Measurements from ENCODE around the gene DNAH11.
"Not testable (repeated sequence)": the region's sequence is repeated elsewhere in the genome, so short reads cannot be mapped to it uniquely, and the experiment has no call there.

Gene DNAH11

DNA sequence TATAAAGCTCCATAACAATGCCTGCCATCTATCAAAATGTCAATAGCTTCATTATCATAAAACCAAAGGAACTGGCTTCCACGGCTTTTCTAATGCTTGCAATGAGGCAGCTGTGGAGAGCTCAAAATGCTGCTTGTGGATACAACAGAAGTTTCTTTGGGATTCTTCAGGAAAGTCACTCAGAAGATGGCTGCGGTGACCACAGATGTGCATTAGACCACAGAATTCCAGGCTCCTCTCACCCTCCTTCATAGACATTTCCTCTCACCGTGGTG, 325.7 kb downstream of the DNAH11 start:
- DNase-seq (ENCODE audit: low spot score) = no peak
- in situ Hi-C loops (cut with MboI; ENCODE audit: low pct_unique_long_range_greater_than_20kb, low sequenced_read_pairs, unreplicated experiment) = no loop called here
- no peak for TF ChIP-seq CTCF (IDR thresholded peaks at IDR 0.05; ENCODE audit: extremely low read depth, insufficient read depth, missing control alignments)

GRCh38 chr7:21869785-21870402, 327.1 kb downstream of the DNAH11 start:
- no peak for DNase-seq (ENCODE audit: low spot score)
- TF ChIP-seq CTCF (IDR thresholded peaks at IDR 0.05; ENCODE audit: extremely low read depth, insufficient read depth, missing control alignments) = no peak
- in situ Hi-C loops (cut with MboI; ENCODE audit: low pct_unique_long_range_greater_than_20kb, low sequenced_read_pairs, unreplicated experiment) = no loop called here

- in situ Hi-C loops (cut with MboI; ENCODE audit: low pct_unique_long_range_greater_than_20kb, low sequenced_read_pairs, unreplicated experiment) = no loop called here
- no peak for TF ChIP-seq CTCF (IDR thresholded peaks at IDR 0.05; ENCODE audit: extremely low read depth, insufficient read depth, missing control alignments)
- DNase-seq (ENCODE audit: low spot score) = no peak
Measured at GRCh38 chr7:21883069-21883468, 340.2 kb downstream of the DNAH11 start.

DNA sequence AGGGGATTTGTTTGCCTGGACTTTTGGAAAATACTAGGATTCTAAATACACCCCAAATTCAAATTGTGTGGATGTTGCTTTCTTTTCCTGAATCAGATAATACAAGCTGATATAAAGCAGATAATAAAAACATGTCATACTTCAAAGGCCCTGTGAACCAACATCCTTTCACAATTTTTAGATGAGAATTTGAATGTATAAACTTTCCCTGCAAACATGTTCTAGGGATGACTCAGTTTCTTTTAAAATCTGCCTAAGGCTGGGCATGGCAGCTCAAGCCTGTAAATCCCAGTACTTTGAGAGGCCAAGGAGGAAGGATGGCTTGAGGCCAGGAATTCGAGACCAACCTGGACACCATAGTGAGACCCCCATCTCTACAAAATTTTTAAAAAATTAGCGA, 340.7 kb downstream of the DNAH11 start:
- DNase-seq (ENCODE audit: low spot score); in situ Hi-C loops (cut with MboI; ENCODE audit: low pct_unique_long_range_greater_than_20kb, low sequenced_read_pairs, unreplicated experiment): not testable (repeated sequence)

DNA sequence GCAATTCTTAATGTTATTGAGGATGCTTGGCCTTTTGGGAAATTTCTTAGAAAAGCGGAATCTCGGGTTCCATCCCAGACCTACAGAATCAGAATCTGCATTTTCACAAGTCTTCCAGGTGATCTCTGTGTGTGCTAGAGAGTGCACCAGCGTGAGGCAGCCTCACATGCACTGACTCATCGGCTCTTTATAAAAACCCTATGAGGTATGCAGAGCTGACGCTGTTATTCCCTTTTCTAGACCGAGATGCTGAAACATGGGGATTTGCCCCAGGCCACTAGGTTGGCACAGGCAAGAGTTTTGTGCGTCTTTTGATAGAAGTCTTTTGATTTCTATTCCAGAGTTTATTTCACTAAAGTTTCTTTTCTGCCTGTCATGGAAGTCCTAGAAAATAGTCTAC, 341.7 kb downstream of the DNAH11 start:
- DNase-seq (ENCODE audit: low spot score) = no peak
- in situ Hi-C loops (cut with MboI; ENCODE audit: low pct_unique_long_range_greater_than_20kb, low sequenced_read_pairs, unreplicated experiment) = no loop called here
- no peak for TF ChIP-seq CTCF (IDR thresholded peaks at IDR 0.05; ENCODE audit: extremely low read depth, insufficient read depth, missing control alignments)

DNA sequence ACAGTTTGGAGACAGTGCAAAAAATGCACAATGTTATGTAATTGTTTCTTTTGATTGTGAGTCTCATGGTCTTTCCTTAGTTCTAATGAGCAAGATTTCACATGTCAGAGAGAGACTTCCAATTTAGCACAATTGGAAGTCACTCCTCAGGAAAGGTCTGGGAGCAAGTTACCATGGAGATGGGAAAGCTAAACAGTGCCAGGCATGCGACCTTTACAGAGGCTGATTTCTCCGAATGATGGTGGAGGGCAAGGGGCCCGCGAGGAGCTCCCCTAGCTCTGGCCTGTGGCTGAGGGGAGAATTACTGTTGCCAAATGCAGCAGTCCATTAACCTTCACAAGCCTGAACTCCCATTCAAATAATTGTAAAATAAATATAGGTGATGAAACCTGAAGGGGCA, 343.6 kb downstream of the DNAH11 start:
- DNase-seq (ENCODE audit: low spot score) = no peak
- TF ChIP-seq CTCF (IDR thresholded peaks at IDR 0.05; ENCODE audit: extremely low read depth, insufficient read depth, missing control alignments) = no peak
- in situ Hi-C loops (cut with MboI; ENCODE audit: low pct_unique_long_range_greater_than_20kb, low sequenced_read_pairs, unreplicated experiment) = no loop called here

- DNase-seq (ENCODE audit: low spot score) = no peak
- in situ Hi-C loops (cut with MboI; ENCODE audit: low pct_unique_long_range_greater_than_20kb, low sequenced_read_pairs, unreplicated experiment) = no loop called here
- TF ChIP-seq CTCF (IDR thresholded peaks at IDR 0.05; ENCODE audit: extremely low read depth, insufficient read depth, missing control alignments) = no peak
Measured at GRCh38 chr7:21887353-21887752, 344.5 kb downstream of the DNAH11 start.

All from GM13977 (cell line).